ENCODE results near the gene ZDHHC4.

DNA sequence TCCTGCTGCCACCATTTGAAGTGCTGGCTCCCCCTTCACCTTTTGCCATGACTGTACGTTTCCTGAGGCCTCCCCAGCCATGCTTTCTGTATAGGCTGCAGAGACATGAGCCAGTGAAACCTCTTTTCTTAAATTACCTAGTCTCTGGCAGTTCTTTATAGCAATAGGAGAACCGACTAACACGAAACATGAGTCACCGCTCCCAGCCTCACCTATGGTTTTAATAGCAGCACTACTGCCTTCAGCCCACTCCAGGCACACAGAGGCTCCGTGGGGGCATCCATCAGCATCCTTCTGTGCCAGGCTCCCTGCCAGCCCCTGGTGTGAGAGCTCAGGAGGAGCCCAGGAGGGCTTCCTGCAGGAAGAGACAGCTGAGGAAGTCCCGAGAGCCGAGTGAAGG, 54.4 kb downstream of the ZDHHC4 start:
- TF ChIP-seq, protein P1, sequence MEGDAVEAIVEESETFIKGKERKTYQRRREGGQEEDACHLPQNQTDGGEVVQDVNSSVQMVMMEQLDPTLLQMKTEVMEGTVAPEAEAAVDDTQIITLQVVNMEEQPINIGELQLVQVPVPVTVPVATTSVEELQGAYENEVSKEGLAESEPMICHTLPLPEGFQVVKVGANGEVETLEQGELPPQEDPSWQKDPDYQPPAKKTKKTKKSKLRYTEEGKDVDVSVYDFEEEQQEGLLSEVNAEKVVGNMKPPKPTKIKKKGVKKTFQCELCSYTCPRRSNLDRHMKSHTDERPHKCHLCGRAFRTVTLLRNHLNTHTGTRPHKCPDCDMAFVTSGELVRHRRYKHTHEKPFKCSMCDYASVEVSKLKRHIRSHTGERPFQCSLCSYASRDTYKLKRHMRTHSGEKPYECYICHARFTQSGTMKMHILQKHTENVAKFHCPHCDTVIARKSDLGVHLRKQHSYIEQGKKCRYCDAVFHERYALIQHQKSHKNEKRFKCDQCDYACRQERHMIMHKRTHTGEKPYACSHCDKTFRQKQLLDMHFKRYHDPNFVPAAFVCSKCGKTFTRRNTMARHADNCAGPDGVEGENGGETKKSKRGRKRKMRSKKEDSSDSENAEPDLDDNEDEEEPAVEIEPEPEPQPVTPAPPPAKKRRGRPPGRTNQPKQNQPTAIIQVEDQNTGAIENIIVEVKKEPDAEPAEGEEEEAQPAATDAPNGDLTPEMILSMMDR (IDR thresholded peaks at IDR 0.05) = no peak
- TF ChIP-seq POLR2A (IDR thresholded peaks at IDR 0.05) = no peak
